Measurements from ENCODE around the gene PDE5A. TPM values are rescaled to one million over a fixed set of nuclear protein-coding genes. Genes with fewer than 3 reads are reported as not detected.
"Not testable (repeated sequence)": the region's sequence is repeated elsewhere in the genome, so short reads cannot be mapped to it uniquely, and the experiment has no call there.

PDE5A gene
- total RNA-seq, 4 donors from 2014 or later = 34.6 to 52.7 (median 46.4) TPM

- H3K27me3 ChIP-seq; H3K36me3 ChIP-seq; intact Hi-C loops (cut with DNase I; ENCODE audit: low total_unique reads); H3K9me3 ChIP-seq; H3K27ac ChIP-seq; H3K4me1 ChIP-seq; in situ Hi-C loops (cut with MboI; ENCODE audit: low pct_ligation_motif_present in 1 of 4, low pct_unique_long_range_greater_than_20kb in 1 of 4, low sequenced_read_pairs in 3 of 4); H3K4me3 ChIP-seq; DNase-seq: not testable (repeated sequence)
- WGBS, 2 donors (ENCODE audit: low coverage in 1 of 2) = 56 to 71% methylated on average over 3 of the region's 3 CpGs
- TF ChIP-seq CTCF (IDR thresholded peaks at IDR 0.05) = peak in 1 of 5 experiments; percentile 14
Measured at GRCh38 chr4:119462733-119463132, 165.9 kb downstream of the PDE5A start.

GRCh38 chr4:119455734-119456133, 172.9 kb downstream of the PDE5A start:
- in situ Hi-C loops (cut with MboI; ENCODE audit: low pct_ligation_motif_present in 1 of 4, low pct_unique_long_range_greater_than_20kb in 1 of 4, low sequenced_read_pairs in 3 of 4); H3K27me3 ChIP-seq; intact Hi-C loops (cut with DNase I; ENCODE audit: low total_unique reads); H3K36me3 ChIP-seq; H3K9me3 ChIP-seq; DNase-seq: not testable (repeated sequence)
- Histone ChIP-seq H3K4me1 (peaks cover 0 to 11% (median 0%) of the 10 kb centered on the region in 4 donors), H3K4me3 (peak overlapping the region in 3 of 4 donors; percentile 47 to 91 (median 64)), H3K27ac (peak overlapping the region in 3 of 4 donors; percentile 94 to 95 (median 94))
- 57 to 96% methylated on average over 4 to 18 of the region's 18 CpGs for WGBS, 2 donors (ENCODE audit: low coverage in 1 of 2)

GRCh38 chr4:119454491-119455270, 173.9 kb downstream of the PDE5A start:
- Histone ChIP-seq H3K4me3 (peak overlapping the region; percentile 47 to 92 (median 78)), H3K27ac (peak overlapping the region; percentile 88 to 95 (median 94)), H3K4me1 (peaks cover 0 to 11% (median 0%) of the 10 kb centered on the region in 4 donors)
- H3K36me3 ChIP-seq; in situ Hi-C loops (cut with MboI; ENCODE audit: low pct_ligation_motif_present in 1 of 4, low pct_unique_long_range_greater_than_20kb in 1 of 4, low sequenced_read_pairs in 3 of 4); intact Hi-C loops (cut with DNase I; ENCODE audit: low total_unique reads); H3K27me3 ChIP-seq; H3K9me3 ChIP-seq: not testable (repeated sequence)
- DNase-seq = peak; percentile 95
- WGBS, 2 donors (ENCODE audit: low coverage in 1 of 2) = 1% methylated on average over 39 of the region's 80 CpGs; no CpG with 5 or more reads in 1 of the 2 donors
- TF ChIP-seq POLR2A (IDR thresholded peaks at IDR 0.05) (peak; percentile 80), POLR2AphosphoS5 (IDR thresholded peaks at IDR 0.05) (peak; percentile 86 to 92 (median 89)), CTCF (IDR thresholded peaks at IDR 0.05) (peak in 2 of 5 experiments; percentile 12 to 61), EP300 (IDR thresholded peaks at IDR 0.05; ENCODE audit: low read depth) (peak; percentile 67)

GRCh38 chr4:119454151-119454490, 174.5 kb downstream of the PDE5A start:
- DNase-seq; H3K27me3 ChIP-seq; H3K36me3 ChIP-seq; in situ Hi-C loops (cut with MboI; ENCODE audit: low pct_ligation_motif_present in 1 of 4, low pct_unique_long_range_greater_than_20kb in 1 of 4, low sequenced_read_pairs in 3 of 4); H3K9me3 ChIP-seq; intact Hi-C loops (cut with DNase I; ENCODE audit: low total_unique reads): not testable (repeated sequence)
- Histone ChIP-seq H3K27ac (peak overlapping the region; percentile 88 to 95 (median 94)), H3K4me3 (peak overlapping the region; percentile 47 to 91 (median 66)), H3K4me1 (peaks cover 0 to 11% (median 0%) of the 10 kb centered on the region in 4 donors)
- WGBS, 2 donors (ENCODE audit: low coverage in 1 of 2) = 6% methylated on average over 6 of the region's 7 CpGs; no CpG with 5 or more reads in 1 of the 2 donors

DNA sequence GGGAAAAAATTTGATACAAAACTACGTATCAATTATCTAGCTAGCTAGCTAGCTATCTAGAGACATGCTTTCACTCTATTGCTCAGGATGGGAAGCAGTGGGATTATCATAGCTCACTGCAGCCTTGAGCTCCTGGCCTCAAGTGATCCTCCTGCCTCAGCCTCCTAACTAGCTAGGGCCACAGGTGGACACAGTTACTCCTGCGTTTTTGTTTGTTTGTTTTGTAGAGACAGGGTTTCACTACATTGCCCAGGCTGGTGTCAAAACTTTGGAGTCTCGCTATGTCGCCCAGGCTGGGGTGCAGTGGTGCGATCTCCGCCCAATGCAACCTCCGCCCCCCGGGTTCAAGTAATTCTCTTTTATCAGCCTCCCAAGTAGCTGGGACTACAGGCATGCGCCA, 175.3 kb downstream of the PDE5A start:
- intact Hi-C loops (cut with DNase I; ENCODE audit: low total_unique reads); in situ Hi-C loops (cut with MboI; ENCODE audit: low pct_ligation_motif_present in 1 of 4, low pct_unique_long_range_greater_than_20kb in 1 of 4, low sequenced_read_pairs in 3 of 4); H3K27me3 ChIP-seq; DNase-seq; H3K9me3 ChIP-seq; H3K36me3 ChIP-seq; H3K4me3 ChIP-seq; H3K27ac ChIP-seq: not testable (repeated sequence)
- WGBS, 2 donors (ENCODE audit: low coverage in 1 of 2) = 93% methylated on average over 9 of the region's 9 CpGs; no CpG with 5 or more reads in 1 of the 2 donors
- peaks cover 0 to 11% (median 0%) of the 10 kb centered on the region in 4 donors for H3K4me1 ChIP-seq

DNA sequence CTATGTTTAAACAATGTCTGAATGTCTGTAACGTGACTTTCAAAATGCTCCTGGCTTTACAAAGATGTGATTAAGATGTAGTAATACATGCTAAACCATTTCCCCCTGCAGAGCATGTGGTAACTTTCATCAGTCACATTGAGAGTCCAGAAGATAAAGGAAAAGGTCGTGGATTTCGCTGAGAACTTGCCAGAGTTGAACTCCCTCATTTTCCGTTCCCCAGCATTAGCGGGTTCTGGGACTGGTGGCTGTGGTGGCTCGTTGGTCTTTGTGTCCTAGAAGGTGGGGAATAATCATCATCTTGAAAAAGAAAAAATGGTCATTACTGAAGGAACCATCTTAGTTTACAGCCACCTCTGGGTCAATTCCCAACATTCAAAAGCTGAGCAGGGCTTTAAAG, 178.8 kb downstream of the PDE5A start:
- H3K4me1 ChIP-seq; H3K36me3 ChIP-seq; H3K4me3 ChIP-seq; H3K9me3 ChIP-seq; H3K27me3 ChIP-seq; H3K27ac ChIP-seq; intact Hi-C loops (cut with DNase I; ENCODE audit: low total_unique reads); DNase-seq; in situ Hi-C loops (cut with MboI; ENCODE audit: low pct_ligation_motif_present in 1 of 4, low pct_unique_long_range_greater_than_20kb in 1 of 4, low sequenced_read_pairs in 3 of 4): not testable (repeated sequence)
- WGBS, 2 donors (ENCODE audit: low coverage in 1 of 2) = 86% methylated on average over 6 of the region's 6 CpGs; no CpG with 5 or more reads in 1 of the 2 donors

Small RNAs within 50 kb of the gene (small RNA-seq; reads per million reads assigned to genes)
- gene RF00614 = 0 reads per million in 4 donors

Measured in transverse colon (tissue), 4 donors.